AG09309 (cell line): ENCODE data around the gene NEK1.

Source experiments
- DNase-seq: peaks from one replicate; pipeline ENCODE4 v3.0.0-alpha.2; 2010; ENCODE audit warnings: low read depth
- H3K4me3 ChIP-seq: 2 replicates; pipeline ENCODE4 v1.5.1; 2011; ENCODE audit warnings: mild to moderate bottlenecking, low read depth, low read length, moderate library complexity; ENCODE audit not compliant: control insufficient read depth
- CTCF ChIP-seq: IDR thresholded peaks from 2 replicates; pipeline ENCODE4 v1.5.1; 2011; ENCODE audit warnings: mild to moderate bottlenecking, low read depth, low read length, inconsistent platforms; ENCODE audit not compliant: insufficient read depth, control insufficient read depth; ENCODE audit errors: missing control alignments

Gene NEK1

GRCh38 chr4:169372791-169373190, 239.6 kb downstream of the NEK1 start:
- DNase-seq = no peak
- no peak overlapping the region for H3K4me3 ChIP-seq
- TF ChIP-seq CTCF = no peak

GRCh38 chr4:169369634-169370033, 242.7 kb downstream of the NEK1 start:
- no peak overlapping the region for H3K4me3 ChIP-seq
- no peak for TF ChIP-seq CTCF
- no peak for DNase-seq

GRCh38 chr4:169367826-169368225, 244.6 kb downstream of the NEK1 start:
- H3K4me3 ChIP-seq = no peak overlapping the region
- TF ChIP-seq CTCF = no peak
- no peak for DNase-seq

GRCh38 chr4:169366821-169367220, 245.6 kb downstream of the NEK1 start:
- no peak for DNase-seq
- TF ChIP-seq CTCF = no peak
- H3K4me3 ChIP-seq = no peak overlapping the region

- no peak for DNase-seq
Observed at GRCh38 chr4:169362607-169363006, 249.8 kb downstream of the NEK1 start.

GRCh38 chr4:169361756-169362155, 250.6 kb downstream of the NEK1 start:
- DNase-seq = no peak
- no peak overlapping the region for H3K4me3 ChIP-seq
- TF ChIP-seq CTCF = no peak

More at GRCh38 chr4:169362607-169363006, 249.8 kb downstream of the NEK1 start:
- H3K4me3 ChIP-seq = no peak overlapping the region
- no peak for TF ChIP-seq CTCF

GRCh38 chr4:169359961-169360360, 252.4 kb downstream of the NEK1 start:
- DNase-seq = no peak
- no peak for TF ChIP-seq CTCF
- no peak overlapping the region for H3K4me3 ChIP-seq
